ENCODE measurements around the gene DHRS7B.

DHRS7B gene

DNA sequence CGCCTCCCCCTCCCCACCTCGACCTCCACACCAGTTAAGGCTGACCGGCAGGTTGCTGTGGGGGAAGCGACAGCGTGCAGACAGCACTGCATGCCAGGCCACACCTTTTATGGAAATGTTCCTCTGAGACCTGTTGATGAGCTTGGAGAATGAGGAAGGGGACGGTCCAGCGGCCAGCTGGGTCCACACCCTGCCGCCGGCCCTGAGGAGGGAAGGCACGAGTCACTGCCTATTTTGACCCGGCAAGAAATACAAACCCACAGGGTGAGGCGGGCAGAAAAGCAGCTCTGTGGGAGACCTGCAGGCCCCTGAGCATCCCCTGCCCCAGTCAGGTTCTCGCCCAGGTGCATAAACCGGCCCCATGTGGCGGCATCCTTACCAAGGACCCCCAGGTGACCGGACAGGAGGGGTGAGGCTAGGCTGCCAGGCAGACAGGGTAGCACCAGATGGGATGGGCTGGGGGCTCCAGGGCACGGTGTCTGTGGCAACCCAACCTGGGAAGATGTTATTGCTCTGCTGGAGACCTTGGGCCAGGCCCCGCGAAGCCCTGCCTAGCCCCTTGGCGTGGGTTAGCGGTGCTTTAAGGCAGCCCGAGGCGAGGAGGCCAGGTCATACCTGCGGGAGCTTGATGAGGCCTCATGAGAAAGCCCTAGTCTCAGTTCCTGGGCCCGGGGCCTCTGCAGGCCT lies 113.7 kb downstream of the DHRS7B start:
- no peak for DNase-seq (ENCODE audit: low read depth)

Measured in stimulated activated CD4-positive, alpha-beta T cell treated with anti-CD3 and anti-CD28 coated beads, Interleukin-2, amount 100 ng/mL, for 4 hours (primary cell).